DOHH2 (cell line): ENCODE data around the gene COL4A1.

ENCODE experiments used
- H3F3A ChIP-seq: fragments of 200-600 bp; sonication (generic), shearing (Covaris generic); 2 replicates; pipeline ENCODE4 v1.6.0; 2016; ENCODE audit warnings: antibody characterized with exemption, mild to moderate bottlenecking; ENCODE audit not compliant: control insufficient read depth, insufficient read depth
- H3K27ac ChIP-seq: fragments of 200-600 bp; sonication (generic); 2 replicates; pipeline ENCODE4 v1.5.1; 2014; ENCODE audit warnings: low read depth, mild to moderate bottlenecking, low read length, moderate library complexity
- H3K27me3 ChIP-seq: fragments of 200-600 bp; sonication (generic); 2 replicates; pipeline ENCODE4 v1.6.1; 2014; ENCODE audit warnings: mild to moderate bottlenecking, low read length, mixed read lengths; ENCODE audit not compliant: control insufficient read depth
- H3K36me3 ChIP-seq: fragments of 200-600 bp; sonication (generic); 2 replicates; pipeline ENCODE4 v1.6.1; 2014; ENCODE audit warnings: mild to moderate bottlenecking, low read length, moderate library complexity, mixed read lengths; ENCODE audit not compliant: control insufficient read depth
- H3K4me1 ChIP-seq: fragments of 200-600 bp; sonication (generic); 2 replicates; pipeline ENCODE4 v1.6.1; 2014; ENCODE audit warnings: mild to moderate bottlenecking, low read length, mixed read lengths; ENCODE audit not compliant: control insufficient read depth
- H3K4me2 ChIP-seq: fragments of 200-600 bp; sonication (generic); 2 replicates; pipeline ENCODE4 v1.6.0; 2014; ENCODE audit warnings: mild to moderate bottlenecking, low read length, moderate library complexity
- H3K4me3 ChIP-seq: fragments of 200-600 bp; sonication (generic); 2 replicates; pipeline ENCODE4 v1.5.1; 2014; ENCODE audit warnings: mild to moderate bottlenecking, low read length, mixed read lengths
- H3K79me2 ChIP-seq: fragments of 200-600 bp; sonication (generic); 2 replicates; pipeline ENCODE4 v1.6.1; 2014; ENCODE audit warnings: mild to moderate bottlenecking, low read length, mixed read lengths; ENCODE audit not compliant: control insufficient read depth
- H3K9me2 ChIP-seq: fragments of 200-600 bp; sonication (generic); replicated peaks from 2 replicates; pipeline ENCODE4 v1.6.1; 2014; ENCODE audit warnings: mild to moderate bottlenecking, low read length, mixed read lengths; ENCODE audit not compliant: control insufficient read depth
- H3K9me3 ChIP-seq: fragments of 200-600 bp; sonication (generic); 2 replicates; pipeline ENCODE4 v1.6.1; 2014; ENCODE audit warnings: antibody characterized with exemption, low read length, mixed read lengths; ENCODE audit not compliant: control insufficient read depth, insufficient read depth
- H4K20me1 ChIP-seq: fragments of 200-600 bp; sonication (generic); 2 replicates; pipeline ENCODE4 v1.6.0; 2014; ENCODE audit warnings: low read depth, mild to moderate bottlenecking, antibody characterized with exemption, low read length, moderate library complexity; ENCODE audit not compliant: control insufficient read depth, insufficient read depth
- CTCF ChIP-seq: fragments of 200-600 bp; sonication (generic); IDR thresholded peaks from one replicate; pipeline ENCODE4 v1.5.1; 2014; ENCODE audit warnings: antibody characterized with exemption, mild to moderate bottlenecking, low read depth, low read length; ENCODE audit not compliant: poor library complexity, severe bottlenecking
- EZH2phosphoT487 ChIP-seq: fragments of 200-600 bp; sonication (generic); IDR thresholded peaks from 2 replicates; pipeline ENCODE4 v1.6.1; 2017; ENCODE audit warnings: borderline replicate concordance, mild to moderate bottlenecking, antibody characterized with exemption, low read length, moderate library complexity, mixed read lengths

Gene COL4A1

DNA sequence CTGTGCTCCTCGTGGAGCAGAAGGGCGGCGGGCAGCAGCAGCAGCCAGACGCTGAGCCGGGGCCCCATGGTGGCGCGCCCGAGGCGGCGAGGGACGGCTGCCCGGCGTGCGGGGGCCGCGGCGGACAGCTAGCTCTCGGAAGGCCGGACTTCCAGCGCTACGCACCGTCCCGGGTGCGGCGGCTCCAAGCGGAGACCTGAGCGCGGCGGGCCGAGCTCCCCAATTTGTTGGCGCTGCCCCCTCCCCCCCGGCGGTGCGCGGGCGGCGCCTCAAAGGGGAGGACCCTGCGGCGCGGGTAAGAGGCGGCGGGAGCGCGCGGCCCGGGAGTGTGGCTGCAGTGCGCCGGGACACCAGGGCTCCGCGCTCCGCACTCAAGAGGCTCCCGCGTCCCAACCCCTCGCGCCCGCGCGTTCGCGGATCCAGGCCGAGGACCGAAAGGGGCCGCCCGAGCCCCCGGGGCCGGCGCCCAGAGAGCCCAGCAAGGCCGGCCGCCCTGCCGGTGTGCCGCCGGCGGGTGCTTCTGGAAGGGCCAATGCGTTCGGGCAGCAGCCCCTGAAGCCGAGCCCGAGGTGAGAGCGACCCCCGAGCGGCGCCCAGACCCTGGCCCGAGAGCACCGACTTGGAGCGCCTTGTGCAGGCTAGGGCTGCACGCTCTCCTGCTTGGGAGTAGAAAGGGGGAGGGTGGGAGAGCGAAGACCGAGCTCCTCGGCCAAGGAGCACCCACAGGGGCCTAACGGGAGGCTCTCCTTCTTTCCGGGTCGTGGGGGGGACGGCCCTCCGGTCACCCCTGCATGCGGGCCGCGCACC, at the start of gene COL4A1, which contains the start of gene COL4A2:
TSS of gene COL4A1 (minus strand) at position 198 of the 807 bp plus-strand sequence. CDS start at position 68, 130 bp downstream.
TSS of gene COL4A2 (plus strand) at position 325 of the 807 bp plus-strand sequence. CDS start 620 bp downstream, outside the sequence.
- H3K79me2 ChIP-seq: no peaks in the 10 kb centered on the region
- no peaks in the 10 kb centered on the region for H3K36me3 ChIP-seq
- H3K27me3 ChIP-seq: 0 out of 2 replicates have a peak, but pooled peaks cover 5% of the 10 kb centered on the region
- TF ChIP-seq CTCF (no peak), EZH2phosphoT487 (no peak)
- no peaks in the 10 kb centered on the region for H3F3A ChIP-seq
- H3K4me2 ChIP-seq: no peak within 1 kb of the TSS
- H3K4me3 ChIP-seq: no peak within 1 kb of the TSS
- no peaks in the 10 kb centered on the region for H4K20me1 ChIP-seq
- H3K4me1 ChIP-seq: no peaks in the 10 kb centered on the region
- H3K9me2 ChIP-seq: no peaks in the 10 kb centered on the region
- H3K27ac ChIP-seq: no peak within 1 kb of the TSS
- no peaks in the 10 kb centered on the region for H3K9me3 ChIP-seq

DNA sequence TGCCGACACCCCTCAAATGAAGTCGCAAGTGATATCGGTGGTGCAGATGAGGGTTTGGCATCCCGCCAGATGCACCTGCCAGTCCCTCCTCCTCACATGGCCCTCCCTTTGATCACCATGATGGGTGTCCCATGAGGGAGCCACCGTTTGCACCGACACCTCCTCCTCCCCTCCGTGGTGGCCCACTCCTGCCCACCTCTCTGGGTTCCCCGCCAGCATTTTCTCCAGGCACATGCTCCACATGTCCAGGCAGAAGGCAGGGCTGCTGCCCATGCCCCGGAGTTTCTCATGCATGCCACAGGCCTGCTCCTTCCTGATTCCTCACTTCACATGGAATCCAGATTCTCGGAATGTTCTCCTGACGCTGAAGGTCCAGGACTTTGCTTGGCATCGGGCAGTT, 49.4 kb upstream of the COL4A1 start:
- Histone ChIP-seq H3K4me1 (no peaks in the 10 kb centered on the region), H3F3A (no peaks in the 10 kb centered on the region), H3K27ac (no peak overlapping the region), H3K9me3 (no peaks in the 10 kb centered on the region), H3K9me2 (no peaks in the 10 kb centered on the region), H3K36me3 (no peaks in the 10 kb centered on the region), H3K4me2 (no peak overlapping the region), H4K20me1 (no peaks in the 10 kb centered on the region), H3K27me3 (no peaks in the 10 kb centered on the region), H3K79me2 (no peaks in the 10 kb centered on the region), H3K4me3 (no peak overlapping the region)
- TF ChIP-seq EZH2phosphoT487: no peak
- TF ChIP-seq CTCF: no peak

GRCh38 chr13:110354715-110355473, 47.9 kb upstream of the COL4A1 start:
- TF ChIP-seq EZH2phosphoT487 (no peak), CTCF (no peak)
- H3K27ac ChIP-seq: no peak overlapping the region
- H3F3A ChIP-seq: no peaks in the 10 kb centered on the region
- no peaks in the 10 kb centered on the region for H3K36me3 ChIP-seq
- H3K9me2 ChIP-seq: no peaks in the 10 kb centered on the region
- no peak overlapping the region for H3K4me3 ChIP-seq
- H3K9me3 ChIP-seq: no peaks in the 10 kb centered on the region
- H4K20me1 ChIP-seq: no peaks in the 10 kb centered on the region
- no peaks in the 10 kb centered on the region for H3K27me3 ChIP-seq
- H3K4me1 ChIP-seq: no peaks in the 10 kb centered on the region
- H3K4me2 ChIP-seq: no peak overlapping the region
- no peaks in the 10 kb centered on the region for H3K79me2 ChIP-seq
